Kidney glomerular epithelial cell (primary cell): ENCODE measurements around the gene ARL3.
A peak's percentile ranks its signal among the peaks of the same experiment; 100 is the strongest.

Experiments used
- DNase-seq: peaks from one replicate; lab custom pipeline; 2025; lab: John Stamatoyannopoulos, UW

ARL3 gene

DNA sequence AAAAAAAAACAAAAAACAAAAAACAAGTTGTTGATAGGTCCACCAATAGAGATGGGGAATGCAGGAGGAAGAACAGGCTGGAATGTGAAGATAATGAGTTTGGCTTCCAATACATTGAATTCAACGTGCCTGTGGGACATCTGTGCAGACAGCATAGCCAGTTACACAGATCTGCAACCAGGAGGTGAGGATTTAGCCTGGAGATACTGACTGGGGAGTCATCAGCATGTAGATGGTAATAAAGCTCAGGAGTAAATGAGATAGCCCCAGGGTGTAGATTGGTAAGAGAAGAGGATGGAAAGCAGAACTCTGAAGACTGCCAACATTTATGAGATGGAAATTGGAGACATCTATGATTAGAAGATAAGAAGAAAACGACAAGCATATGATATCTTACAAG lies 74.7 kb downstream of the ARL3 start:
- no peak for DNase-seq

DNA sequence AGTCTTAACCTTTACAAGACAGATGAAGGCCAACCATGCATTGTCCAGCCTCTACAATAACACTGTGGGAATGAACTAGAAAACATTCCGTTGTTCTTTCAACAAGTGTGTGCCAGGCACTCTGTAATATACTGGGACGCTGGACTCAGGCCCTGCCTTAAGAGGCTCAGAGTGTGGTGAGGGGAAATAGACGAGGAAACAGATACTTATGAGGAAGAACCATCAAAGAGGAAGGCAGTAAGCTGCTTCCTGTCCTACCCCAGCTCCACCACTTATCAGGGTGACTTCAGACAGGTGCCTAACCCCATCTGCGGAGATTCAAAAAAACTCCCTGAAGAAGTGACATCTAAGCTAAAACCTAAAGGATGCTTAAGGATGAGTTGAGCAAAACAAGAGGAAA lies 78.8 kb downstream of the ARL3 start:
- no peak for DNase-seq

DNA sequence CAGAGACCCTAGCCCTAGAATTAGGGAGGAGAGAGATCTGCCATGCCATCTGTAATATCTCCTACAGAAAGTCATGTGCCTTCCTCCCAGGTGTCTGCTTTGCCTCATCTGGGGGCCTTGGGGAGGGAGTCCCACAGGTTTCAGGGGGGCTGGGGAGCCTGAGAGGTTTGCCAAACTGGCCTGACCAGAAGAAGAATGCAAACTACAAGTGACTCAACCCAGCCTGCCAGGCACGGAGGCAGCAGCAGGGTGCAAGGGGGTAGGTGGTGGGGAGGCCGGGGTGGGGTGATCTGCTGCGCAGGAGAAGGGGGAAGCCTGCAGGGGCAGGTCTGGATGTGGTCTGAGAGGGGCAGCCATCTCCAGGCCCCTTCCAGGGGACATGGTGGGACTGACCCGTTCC lies 79.5 kb downstream of the ARL3 start:
- no peak for DNase-seq

DNA sequence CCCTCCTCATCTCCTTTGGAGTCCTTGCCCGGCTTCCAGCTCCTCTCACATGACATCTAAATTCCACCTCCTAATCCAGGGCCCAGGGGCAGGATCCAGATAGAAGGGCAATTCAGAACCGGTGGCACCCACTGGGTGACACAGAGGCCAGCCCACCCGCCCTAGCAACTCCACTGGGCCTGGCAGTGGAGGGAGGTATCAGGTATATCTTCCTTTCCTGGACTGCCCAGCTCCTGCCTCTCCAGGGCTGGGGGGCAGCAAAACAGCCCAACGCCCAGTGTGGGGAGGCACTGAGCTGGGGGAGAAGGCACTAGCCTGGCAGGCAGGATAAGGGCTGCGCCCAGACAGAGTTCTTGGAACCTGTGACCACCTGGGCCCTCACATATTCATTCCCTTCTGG lies 80.3 kb downstream of the ARL3 start:
- DNase-seq, result no peak

DNA sequence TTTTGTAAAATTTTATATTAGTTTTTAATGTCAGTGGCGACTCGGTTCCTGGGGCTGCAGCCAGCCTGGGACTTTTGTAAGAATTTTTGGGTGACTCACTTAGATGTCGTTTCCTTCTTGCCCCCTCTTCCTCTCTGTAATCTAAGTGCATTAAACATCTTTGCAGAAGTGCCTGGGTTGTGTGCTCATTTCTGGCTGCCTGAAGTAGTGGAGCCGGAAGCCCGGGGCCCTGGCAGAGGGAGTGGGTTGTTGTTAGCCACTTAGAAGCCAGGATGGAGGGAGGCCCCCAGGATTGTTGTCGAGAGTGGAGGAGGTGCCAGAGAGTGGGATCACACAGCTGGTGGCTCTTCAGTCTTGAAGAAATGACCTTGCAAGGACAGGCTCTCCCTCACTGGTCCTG lies 80.9 kb downstream of the ARL3 start:
- DNase-seq, result no peak

DNA sequence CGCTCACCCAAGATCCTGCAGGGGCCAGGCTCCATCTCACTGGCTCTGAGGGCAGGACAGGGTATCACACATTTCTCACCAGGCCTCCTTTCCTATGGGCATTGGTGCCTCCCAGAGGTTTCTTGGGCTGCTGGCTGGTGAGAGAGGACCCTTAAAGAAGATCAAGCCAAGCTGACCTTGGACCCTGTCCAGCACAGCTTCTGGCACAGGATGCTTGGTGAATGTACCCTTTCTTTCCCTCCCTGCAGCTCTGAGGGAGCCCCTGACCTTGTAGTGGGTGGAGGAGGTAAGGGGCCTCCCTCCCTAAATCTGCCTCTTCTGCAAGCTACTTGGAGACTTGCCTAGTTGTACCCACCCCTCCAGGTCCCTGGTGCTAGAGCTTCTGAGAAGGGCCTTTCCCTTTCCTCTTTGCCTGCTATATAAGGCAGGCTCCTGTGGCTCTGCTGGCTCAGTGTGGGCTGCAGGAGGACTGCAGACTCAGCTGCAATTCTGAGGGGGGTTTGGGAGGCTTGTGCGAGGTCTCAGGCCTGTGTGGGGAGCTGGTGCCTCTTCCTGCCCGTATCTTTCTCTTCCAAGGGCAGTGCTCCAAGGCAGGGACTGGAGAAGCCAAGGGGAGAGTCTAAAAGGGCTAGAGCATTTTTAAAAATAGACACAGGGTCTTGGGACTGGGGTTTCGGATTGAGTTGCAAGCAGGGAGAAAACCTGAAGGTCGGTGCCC lies 81.6 kb downstream of the ARL3 start:
- no peak for DNase-seq

DNA sequence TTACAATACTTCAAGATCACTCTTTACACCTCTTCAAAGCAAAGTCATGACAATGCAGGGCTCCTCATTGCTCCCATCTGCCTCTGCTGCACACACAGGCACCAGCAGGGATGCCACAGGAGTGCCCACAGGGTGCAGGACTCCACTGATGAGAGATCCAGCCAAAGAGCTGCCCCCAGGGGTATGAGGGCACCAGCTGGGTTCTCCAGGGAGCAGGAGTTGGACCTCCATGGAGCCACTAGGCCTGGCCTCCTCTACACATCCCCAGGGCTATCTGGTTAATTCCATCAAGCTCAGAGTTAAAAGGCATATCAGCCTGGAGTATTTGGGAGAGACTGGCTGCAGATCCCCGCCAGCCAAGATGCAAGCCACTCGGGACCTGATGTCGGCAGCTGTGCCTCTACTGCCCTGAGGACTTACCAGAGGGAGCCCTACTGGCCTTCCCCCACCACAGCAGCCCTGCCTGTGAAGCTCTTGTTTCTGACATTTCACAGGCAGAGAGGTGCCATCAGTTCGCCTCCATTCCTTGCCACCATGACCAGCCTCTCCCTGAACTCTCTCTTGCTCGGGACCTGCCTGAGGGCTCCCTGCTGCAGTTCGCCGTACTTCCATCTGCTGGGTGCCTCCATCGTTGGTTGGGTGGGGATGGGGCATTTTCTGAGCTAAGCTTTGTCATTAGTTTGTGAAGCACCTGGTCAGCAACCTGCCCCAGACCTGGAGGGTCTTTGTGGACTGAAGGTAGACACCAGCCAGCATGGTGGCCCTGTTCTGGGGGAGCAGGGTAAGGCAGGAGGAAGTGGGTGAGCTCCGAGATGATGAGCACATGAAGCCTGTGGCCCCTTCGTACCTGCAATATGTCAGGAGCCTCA lies 82.4 kb downstream of the ARL3 start:
- no peak for DNase-seq

DNA sequence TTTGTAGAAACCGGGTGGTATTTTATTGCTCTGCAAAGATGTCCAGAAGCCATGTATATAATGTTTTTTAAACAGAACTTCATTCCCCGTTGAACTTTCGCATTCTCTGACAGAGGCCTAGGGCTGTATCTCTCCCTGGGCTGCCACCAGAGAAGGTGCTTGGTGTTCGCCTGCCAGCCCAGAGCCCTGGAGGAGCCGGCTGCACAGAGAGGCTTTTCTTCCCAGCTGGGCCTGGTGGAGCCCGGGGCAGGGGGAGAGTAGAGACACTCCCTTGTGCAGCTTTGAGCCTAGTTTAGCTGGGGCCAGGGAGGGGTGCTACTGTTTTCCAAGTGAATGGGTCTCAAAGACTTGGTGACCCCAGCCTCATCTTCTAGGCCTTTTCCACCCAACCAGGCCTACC lies 83.5 kb downstream of the ARL3 start:
- DNase-seq, result no peak

DNA sequence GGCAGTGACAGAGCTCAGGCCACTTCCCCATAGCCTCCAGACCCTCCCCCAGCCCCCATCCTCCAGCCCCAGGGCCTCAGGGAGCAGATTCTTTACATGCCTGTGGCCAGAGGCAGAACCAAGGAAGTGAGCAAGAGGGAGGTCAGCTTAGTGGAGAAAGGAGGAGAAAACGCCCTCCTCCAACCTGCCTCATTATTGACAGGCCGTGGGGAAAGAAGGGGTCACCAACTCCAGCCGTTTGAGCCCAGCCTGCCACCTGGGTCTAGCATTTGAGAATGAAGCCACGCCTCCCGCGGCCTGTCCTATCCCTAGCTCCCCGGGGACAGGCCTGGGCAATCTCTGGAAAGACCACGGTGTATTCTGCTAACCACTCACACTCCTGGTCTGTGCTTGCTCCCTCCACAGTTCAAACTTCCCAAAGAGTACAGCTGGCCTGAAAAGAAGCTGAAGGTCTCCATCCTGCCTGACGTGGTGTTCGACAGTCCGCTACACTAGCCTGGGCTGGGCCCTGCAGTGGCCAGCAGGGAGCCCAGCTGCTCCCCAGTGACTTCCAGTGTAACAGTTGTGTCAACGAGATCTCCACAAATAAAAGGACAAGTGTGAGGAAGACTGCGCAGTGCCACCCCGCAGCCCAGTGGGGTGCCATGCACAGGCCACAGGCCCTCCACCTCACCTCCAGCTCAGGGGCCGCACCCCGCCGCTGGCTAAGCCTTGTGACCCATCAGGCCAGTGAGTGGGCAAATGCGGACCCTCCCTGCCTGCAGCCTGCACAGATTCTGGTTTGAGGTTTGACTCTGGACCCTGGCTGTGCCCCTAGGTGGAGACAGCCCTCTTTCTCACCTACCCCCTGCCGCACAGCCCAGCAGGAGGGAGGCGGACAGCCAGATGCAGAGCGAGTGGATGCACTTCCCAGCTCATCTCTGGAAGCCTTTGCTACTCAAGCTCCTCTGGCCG lies 84.3 kb downstream of the ARL3 start:
- DNase-seq, result peak; percentile 96

DNA sequence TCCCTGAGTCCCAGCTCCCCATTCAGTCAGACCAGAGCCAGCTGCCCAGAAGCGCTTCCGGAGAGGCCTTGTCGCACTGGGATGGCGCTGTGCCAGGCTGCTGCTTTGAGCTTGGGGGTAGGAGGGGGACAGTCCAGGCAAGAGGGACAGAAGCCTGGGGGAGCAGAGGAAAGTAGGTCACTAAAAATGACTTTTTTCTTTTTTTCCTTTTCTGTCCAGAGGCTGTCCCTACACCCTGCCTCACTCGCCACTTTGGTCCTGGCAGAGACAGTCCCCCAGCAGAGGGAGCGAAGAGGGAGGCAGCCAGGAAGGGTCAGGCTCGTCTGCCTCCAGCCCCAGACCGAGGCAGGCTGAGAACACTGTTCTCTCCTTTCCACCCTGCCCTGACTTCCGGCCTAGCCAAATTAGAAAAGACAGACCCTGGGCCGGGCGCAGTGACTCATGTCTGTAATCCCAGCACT lies 85.7 kb downstream of the ARL3 start:
- DNase-seq, result no peak

DNA sequence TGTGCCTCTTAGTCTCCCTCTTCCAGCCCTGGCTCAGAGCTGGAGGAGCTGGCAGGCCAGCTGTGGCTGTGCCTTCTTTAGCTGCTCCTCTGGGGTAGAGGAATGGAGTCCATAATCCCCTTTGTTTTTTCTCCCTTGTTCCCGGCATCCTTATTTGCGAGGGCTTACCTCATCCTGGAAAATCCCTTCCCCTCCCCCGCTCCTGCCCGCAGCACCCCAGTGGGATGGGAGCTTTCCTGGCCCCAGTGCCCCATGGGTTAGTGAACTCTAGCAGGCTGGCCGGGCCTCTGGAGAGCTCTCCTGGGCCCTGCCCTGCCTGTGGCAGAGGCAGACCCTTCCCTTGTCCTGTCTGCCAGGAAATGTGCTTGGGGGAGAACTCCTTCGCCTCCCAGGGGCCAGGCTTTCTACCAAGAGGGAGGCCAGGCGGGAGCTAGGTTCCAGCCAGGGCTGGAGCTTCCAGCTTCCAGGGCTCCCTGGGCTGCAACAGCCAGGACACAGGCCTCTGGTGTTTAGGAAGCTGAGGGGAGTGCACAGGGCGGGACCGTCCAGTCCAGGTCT lies 86.4 kb downstream of the ARL3 start:
- peak; percentile 77 for DNase-seq

DNA sequence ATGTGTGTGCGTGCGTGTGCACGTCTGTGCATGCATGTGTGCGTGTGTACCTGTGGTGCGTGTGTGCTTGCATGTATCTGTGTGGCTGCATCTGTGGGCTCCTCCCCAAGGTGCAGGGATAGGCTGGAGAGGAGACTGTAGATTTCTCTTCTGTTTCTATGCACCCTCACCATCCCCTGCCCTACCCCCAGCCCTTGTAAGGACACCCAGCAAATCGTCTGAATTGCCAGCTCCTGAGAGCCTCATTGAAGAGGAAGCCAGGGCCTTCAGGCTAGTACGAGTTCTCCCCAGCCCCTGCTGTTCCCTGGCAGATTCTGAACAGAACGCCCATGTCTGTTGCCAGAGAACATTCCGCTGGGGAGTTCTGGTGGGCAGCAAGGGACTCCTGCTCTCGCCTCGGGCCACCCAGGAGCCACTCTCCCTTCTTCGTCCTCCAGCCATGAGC lies 86.9 kb downstream of the ARL3 start:
- DNase-seq, result no peak

DNA sequence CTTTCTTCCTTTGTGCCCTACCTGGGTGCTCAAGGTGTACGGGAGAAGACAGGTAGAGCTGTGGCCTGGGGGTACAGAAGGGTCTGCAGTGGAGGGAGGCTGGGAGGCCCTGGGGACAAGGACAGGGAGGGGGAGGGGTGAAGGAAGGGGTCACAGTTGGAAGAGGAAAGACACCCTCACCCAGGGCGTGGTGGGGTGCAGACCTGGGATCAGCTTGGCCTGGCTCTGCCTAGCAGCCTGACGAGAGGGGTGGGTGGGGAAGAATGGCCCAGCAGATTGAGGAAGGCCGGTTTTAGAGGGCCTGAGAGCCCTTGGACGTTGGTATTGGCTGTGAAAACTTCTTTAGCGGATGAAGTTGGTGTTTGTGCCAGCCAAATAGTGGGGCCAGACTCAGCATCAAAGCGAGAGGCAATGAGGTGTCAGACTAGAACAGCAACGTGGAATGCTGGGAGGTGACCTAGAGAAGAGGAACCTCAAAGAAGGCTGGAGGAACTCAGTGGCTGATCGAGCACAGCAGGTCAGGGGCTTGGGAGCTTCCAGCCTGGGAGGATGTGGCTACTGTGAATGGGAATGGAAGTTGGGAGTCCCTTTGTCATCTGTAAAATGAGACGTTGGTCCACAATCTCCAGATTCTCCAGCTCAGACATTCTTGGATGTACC lies 88.0 kb downstream of the ARL3 start:
- DNase-seq, result no peak

DNA sequence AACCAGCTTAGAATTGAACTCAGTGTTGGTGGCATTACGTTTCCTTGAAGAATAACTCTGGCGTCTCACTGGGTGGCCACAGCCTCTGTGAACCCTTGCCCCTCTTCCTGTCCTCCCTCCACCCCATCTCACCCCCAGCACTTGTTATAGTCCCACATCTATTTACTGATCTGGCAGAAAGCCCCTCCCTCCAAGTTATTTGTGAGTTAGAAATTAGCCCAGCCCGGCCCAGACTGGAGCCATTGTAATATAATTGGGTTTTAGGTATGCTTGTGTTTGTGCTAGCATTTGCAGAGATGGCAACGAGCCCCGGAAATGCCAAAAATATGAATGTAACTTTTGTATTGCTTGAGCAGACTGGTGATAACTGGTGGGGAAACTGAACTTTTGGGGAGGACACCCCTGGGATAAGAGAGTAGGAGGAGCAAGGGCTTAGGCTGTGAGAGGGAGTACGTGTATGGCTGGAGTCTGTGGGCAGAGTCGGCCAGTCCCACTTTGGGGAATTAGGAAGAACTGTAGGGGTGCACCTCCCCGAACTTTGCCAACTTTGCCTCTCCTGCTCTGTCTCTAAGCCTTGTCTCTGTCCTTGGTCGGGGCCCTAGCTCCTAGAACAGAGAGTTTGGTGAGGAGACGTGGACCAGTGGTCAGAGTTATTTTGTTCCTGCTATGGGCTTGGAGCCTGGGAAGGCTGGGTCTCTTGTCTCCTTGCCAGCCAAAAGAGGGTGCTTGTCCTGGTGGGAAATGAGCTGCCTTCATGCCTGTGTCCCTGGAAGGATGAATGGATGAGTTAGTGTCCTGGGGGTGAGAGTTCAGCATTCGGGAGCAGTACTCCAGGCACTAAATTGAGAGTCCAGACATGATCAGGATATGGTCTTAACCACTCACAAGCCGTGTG lies 89.2 kb downstream of the ARL3 start:
- no peak for DNase-seq

DNA sequence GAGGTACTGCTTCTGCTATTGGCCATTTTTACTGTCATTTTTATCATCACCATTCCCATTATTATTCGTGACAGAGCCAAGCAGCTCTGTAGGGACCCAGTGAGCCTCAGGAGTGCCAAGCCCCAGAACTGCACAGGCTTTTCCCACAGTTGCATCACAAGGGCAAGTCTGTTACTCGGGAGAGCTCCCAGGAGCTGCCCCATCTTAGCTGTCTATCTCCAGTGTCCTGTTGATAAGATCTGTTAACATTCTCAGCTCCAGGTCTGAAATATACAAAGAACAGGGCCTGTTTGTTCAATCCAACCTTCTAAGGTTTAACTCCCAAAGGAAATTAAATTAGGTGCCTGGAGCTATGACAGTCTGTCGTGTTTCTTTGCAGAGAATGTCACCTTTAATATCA lies 90.1 kb downstream of the ARL3 start:
- DNase-seq, result no peak
